ENCODE data around the gene TTYH3.

TTYH3 gene

DNA sequence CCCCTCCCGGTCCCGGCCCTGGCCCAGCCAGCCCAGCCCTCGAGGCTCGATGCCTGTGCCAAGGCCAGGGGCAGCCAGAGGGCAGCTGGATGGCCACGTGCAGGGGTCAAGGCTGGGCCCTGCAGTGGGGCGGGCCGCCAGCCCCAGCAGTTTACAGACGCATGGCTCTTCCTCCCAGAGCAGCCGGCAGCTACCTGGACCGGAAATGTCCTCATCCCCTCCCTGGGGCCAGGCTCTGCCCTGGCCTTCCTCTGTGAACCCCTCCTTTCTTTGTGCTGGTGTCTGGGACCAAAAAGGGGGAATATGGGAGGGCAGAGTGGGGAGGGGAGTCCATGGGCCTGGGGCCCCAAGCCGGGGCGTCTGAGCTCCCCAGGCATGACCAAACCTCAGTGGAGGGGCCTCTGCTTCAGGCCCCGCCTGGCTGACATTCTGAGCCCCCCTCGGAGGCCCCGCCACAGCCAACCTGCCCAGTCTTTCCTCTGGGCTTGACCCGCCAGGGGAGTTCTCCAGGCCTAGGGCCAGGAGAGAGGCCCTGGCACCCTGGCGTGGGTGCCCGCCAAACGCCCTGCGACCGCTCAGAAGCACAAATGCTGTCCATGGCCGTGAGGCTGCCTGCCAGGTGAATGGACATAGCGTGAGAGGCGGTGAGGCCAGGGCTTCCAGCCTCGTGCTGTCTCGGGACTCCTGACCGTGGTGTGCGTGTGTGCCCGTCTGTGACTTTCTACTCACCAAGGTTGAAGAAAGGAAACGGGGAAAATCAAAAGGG lies 31.5 kb downstream of the TTYH3 start:
- Histone ChIP-seq H2AFZ (ENCODE audit: low read depth) (no peak overlapping the region), H3K79me2 (ENCODE audit: insufficient read depth, low read depth) (no peaks in the 10 kb centered on the region), H3K9ac (no peak overlapping the region), H3K36me3 (ENCODE audit: insufficient read depth) (no peaks in the 10 kb centered on the region), H3K4me3 (IDR thresholded peaks at IDR 0.05; ENCODE audit: insufficient read depth, low read depth, low read length) (no peak overlapping the region), H3K27me3 (ENCODE audit: insufficient read depth, low read depth) (peaks cover 21% of the 10 kb centered on the region; the same call in 1 of the 2 replicates), H4K20me1 (ENCODE audit: insufficient read depth) (no peaks in the 10 kb centered on the region), H3K27ac (no peak overlapping the region), H3K4me2 (no peak overlapping the region), H3K4me1 (ENCODE audit: low read depth, poor library complexity, severe bottlenecking) (no peaks in the 10 kb centered on the region)
- no peak for TF ChIP-seq CTCF (conservative IDR thresholded peaks at IDR 0.05; ENCODE audit: low read depth, low read length)

DNA sequence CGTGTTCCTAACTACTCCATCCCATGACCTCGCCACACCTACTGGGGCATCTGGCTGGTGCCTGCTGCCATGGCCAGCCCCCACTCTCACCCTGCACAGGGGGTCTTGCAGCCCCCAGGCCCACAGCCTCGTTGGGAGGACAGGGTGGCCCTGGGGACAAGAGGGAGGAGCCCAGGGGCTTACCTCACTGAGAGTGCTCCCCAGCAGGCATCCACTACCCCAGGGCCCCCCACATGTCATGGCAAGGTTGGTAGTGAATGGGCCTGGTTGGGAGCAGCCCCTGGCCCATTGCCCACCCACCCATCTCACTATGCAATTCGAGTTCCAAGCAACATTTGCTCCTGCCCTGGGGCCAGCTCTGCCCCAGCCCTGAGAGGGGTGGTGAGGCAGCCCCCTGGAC lies 32.2 kb downstream of the TTYH3 start:
- H4K20me1 ChIP-seq (ENCODE audit: insufficient read depth): no peaks in the 10 kb centered on the region
- peaks cover 22% of the 10 kb centered on the region; the same call in 1 of the 2 replicates for H3K27me3 ChIP-seq (ENCODE audit: insufficient read depth, low read depth)
- H2AFZ ChIP-seq (ENCODE audit: low read depth): no peak overlapping the region
- H3K9ac ChIP-seq: no peak overlapping the region
- no peak overlapping the region for H3K4me2 ChIP-seq
- no peak for TF ChIP-seq CTCF (conservative IDR thresholded peaks at IDR 0.05; ENCODE audit: low read depth, low read length)
- H3K27ac ChIP-seq: no peak overlapping the region
- no peaks in the 10 kb centered on the region for H3K4me1 ChIP-seq (ENCODE audit: low read depth, poor library complexity, severe bottlenecking)
- no peaks in the 10 kb centered on the region for H3K79me2 ChIP-seq (ENCODE audit: insufficient read depth, low read depth)
- no peak overlapping the region for H3K4me3 ChIP-seq (IDR thresholded peaks at IDR 0.05; ENCODE audit: insufficient read depth, low read depth, low read length)
- no peaks in the 10 kb centered on the region for H3K36me3 ChIP-seq (ENCODE audit: insufficient read depth)

- no peak for TF ChIP-seq CTCF (conservative IDR thresholded peaks at IDR 0.05; ENCODE audit: low read depth, low read length)
- Histone ChIP-seq H3K4me1 (ENCODE audit: low read depth, poor library complexity, severe bottlenecking) (no peaks in the 10 kb centered on the region), H3K27me3 (ENCODE audit: insufficient read depth, low read depth) (peaks cover 27% of the 10 kb centered on the region; the same call in 1 of the 2 replicates), H3K9ac (no peak overlapping the region), H3K27ac (no peak overlapping the region), H4K20me1 (ENCODE audit: insufficient read depth) (no peaks in the 10 kb centered on the region), H3K36me3 (ENCODE audit: insufficient read depth) (no peaks in the 10 kb centered on the region), H3K4me2 (no peak overlapping the region), H3K79me2 (ENCODE audit: insufficient read depth, low read depth) (no peaks in the 10 kb centered on the region), H3K4me3 (IDR thresholded peaks at IDR 0.05; ENCODE audit: insufficient read depth, low read depth, low read length) (no peak overlapping the region), H2AFZ (ENCODE audit: low read depth) (no peak overlapping the region)
Measured at GRCh38 chr7:2665359-2665791, 33.6 kb downstream of the TTYH3 start.

GRCh38 chr7:2666155-2666554 lies 34.4 kb downstream of the TTYH3 start:
- Histone ChIP-seq H3K9ac (no peak overlapping the region), H3K4me2 (no peak overlapping the region), H3K27ac (no peak overlapping the region), H2AFZ (ENCODE audit: low read depth) (no peak overlapping the region), H3K4me3 (IDR thresholded peaks at IDR 0.05; ENCODE audit: insufficient read depth, low read depth, low read length) (no peak overlapping the region), H3K36me3 (ENCODE audit: insufficient read depth) (no peaks in the 10 kb centered on the region), H3K79me2 (ENCODE audit: insufficient read depth, low read depth) (no peaks in the 10 kb centered on the region), H4K20me1 (ENCODE audit: insufficient read depth) (no peaks in the 10 kb centered on the region), H3K27me3 (ENCODE audit: insufficient read depth, low read depth) (peaks cover 27% of the 10 kb centered on the region; the same call in 1 of the 2 replicates), H3K4me1 (ENCODE audit: low read depth, poor library complexity, severe bottlenecking) (peaks cover 7% of the 10 kb centered on the region)
- TF ChIP-seq CTCF (conservative IDR thresholded peaks at IDR 0.05; ENCODE audit: low read depth, low read length): no peak
